ENCODE results near the gene PARL. TPM values are rescaled to one million over a fixed set of nuclear protein-coding genes. Genes with fewer than 3 reads are reported as not detected.

The PARL gene
- total RNA-seq, 1 donor from 2014 or later = 58.5 TPM

GRCh38 chr3:183801601-183802000, 83.1 kb downstream of the PARL start:
- Mint-ChIP-seq H3K4me3 (ENCODE audit: unreplicated experiment) (no peak overlapping the region), H3K4me1 (ENCODE audit: low read depth, unreplicated experiment) (peaks cover 1% of the 10 kb centered on the region), H3K27me3 (ENCODE audit: unreplicated experiment) (peaks cover 5% of the 10 kb centered on the region), H3K36me3 (ENCODE audit: unreplicated experiment) (no peaks in the 10 kb centered on the region), H3K27ac (ENCODE audit: unreplicated experiment) (no peak overlapping the region), H3K9me3 (ENCODE audit: unreplicated experiment) (no peaks in the 10 kb centered on the region)
- DNase-seq = no peak
- no peak for TF ChIP-seq CTCF (IDR thresholded peaks at IDR 0.05; ENCODE audit: partially characterized antibody, unreplicated experiment)

- Mint-ChIP-seq H3K4me1 (ENCODE audit: low read depth, unreplicated experiment) (no peaks in the 10 kb centered on the region), H3K27me3 (ENCODE audit: unreplicated experiment) (peaks cover 5% of the 10 kb centered on the region), H3K27ac (ENCODE audit: unreplicated experiment) (no peak overlapping the region), H3K4me3 (ENCODE audit: unreplicated experiment) (no peak overlapping the region), H3K36me3 (ENCODE audit: unreplicated experiment) (no peaks in the 10 kb centered on the region), H3K9me3 (ENCODE audit: unreplicated experiment) (no peaks in the 10 kb centered on the region)
- no peak for TF ChIP-seq CTCF (IDR thresholded peaks at IDR 0.05; ENCODE audit: partially characterized antibody, unreplicated experiment)
- DNase-seq = no peak
Observed at GRCh38 chr3:183800243-183800863, 84.3 kb downstream of the PARL start.

- no peak overlapping the region for H3K27ac Mint-ChIP-seq (ENCODE audit: unreplicated experiment)
- H3K4me3 Mint-ChIP-seq (ENCODE audit: unreplicated experiment) = no peak overlapping the region
- no peaks in the 10 kb centered on the region for H3K9me3 Mint-ChIP-seq (ENCODE audit: unreplicated experiment)
- H3K4me1 Mint-ChIP-seq (ENCODE audit: low read depth, unreplicated experiment) = no peaks in the 10 kb centered on the region
- no peak for TF ChIP-seq CTCF (IDR thresholded peaks at IDR 0.05; ENCODE audit: partially characterized antibody, unreplicated experiment)
- peaks cover 5% of the 10 kb centered on the region for H3K27me3 Mint-ChIP-seq (ENCODE audit: unreplicated experiment)
- no peak for DNase-seq
- no peaks in the 10 kb centered on the region for H3K36me3 Mint-ChIP-seq (ENCODE audit: unreplicated experiment)
Observed at GRCh38 chr3:183799461-183799860, 85.2 kb downstream of the PARL start.

GRCh38 chr3:183797996-183798395, 86.7 kb downstream of the PARL start:
- no peaks in the 10 kb centered on the region for H3K36me3 Mint-ChIP-seq (ENCODE audit: unreplicated experiment)

More at GRCh38 chr3:183797996-183798395, 86.7 kb downstream of the PARL start:
- H3K27me3 Mint-ChIP-seq (ENCODE audit: unreplicated experiment) = no peaks in the 10 kb centered on the region
- no peak for TF ChIP-seq CTCF (IDR thresholded peaks at IDR 0.05; ENCODE audit: partially characterized antibody, unreplicated experiment)
- H3K4me3 Mint-ChIP-seq (ENCODE audit: unreplicated experiment) = no peak overlapping the region
- no peak overlapping the region for H3K27ac Mint-ChIP-seq (ENCODE audit: unreplicated experiment)
- no peak for DNase-seq
- no peaks in the 10 kb centered on the region for H3K9me3 Mint-ChIP-seq (ENCODE audit: unreplicated experiment)
- no peaks in the 10 kb centered on the region for H3K4me1 Mint-ChIP-seq (ENCODE audit: low read depth, unreplicated experiment)
